Measurements from ENCODE around the gene DPYSL5.

The DPYSL5 gene

DNA sequence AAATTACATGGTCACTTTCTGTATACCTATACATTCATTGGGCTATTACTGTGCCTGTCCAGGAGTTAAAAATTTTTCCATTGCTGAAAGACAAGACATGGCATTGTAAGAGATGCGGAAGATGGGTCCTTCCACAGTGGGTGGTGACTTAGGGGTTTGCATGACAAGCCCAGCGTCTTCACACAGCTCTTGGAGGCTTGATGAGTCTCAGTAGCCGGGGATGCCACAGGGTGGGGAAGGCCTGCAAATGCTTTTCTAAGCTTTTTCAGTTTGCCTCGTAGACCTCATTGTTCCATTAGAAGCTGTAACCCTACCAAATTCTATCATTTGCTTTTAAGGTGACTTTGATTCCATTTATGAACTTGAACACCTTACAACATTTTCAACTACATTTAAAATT is 104.4 kb downstream of the DPYSL5 start:
- Mint-ChIP-seq H3K27ac (no peak overlapping the region), H3K27me3 (peaks cover 42 to 52% of the 10 kb centered on the region in 2 donors), H3K4me3 (no peak overlapping the region), H3K36me3 (no peaks in the 10 kb centered on the region), H3K4me1 (no peaks in the 10 kb centered on the region), H3K9me3 (no peaks in the 10 kb centered on the region)
- ATAC-seq (replicated peaks): no peak
- no peak for DNase-seq

DNA sequence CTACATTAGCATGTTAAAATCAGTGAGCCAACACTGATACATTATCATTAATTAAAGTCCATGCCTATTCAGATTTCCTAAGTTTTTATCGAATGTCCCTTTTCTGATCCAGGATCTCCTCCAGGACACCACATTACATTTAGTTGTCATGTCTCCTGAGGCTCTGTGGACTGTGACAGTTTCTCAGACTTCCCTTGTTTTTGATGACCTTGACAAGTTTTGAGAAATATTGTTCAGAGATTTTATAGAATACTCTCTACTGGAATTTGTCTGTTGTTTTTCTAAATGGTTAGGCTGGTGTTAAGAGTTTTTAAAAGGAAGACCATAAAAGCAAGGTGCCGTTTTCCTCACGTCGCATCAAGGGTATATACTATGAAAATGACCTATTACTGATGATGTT is 106.2 kb downstream of the DPYSL5 start:
- H3K27ac Mint-ChIP-seq: no peak overlapping the region
- H3K36me3 Mint-ChIP-seq: no peaks in the 10 kb centered on the region
- H3K9me3 Mint-ChIP-seq: no peaks in the 10 kb centered on the region
- peaks cover 40 to 44% of the 10 kb centered on the region in 2 donors for H3K27me3 Mint-ChIP-seq
- no peaks in the 10 kb centered on the region for H3K4me1 Mint-ChIP-seq
- ATAC-seq (replicated peaks) (no peak), DNase-seq (no peak)
- no peak overlapping the region for H3K4me3 Mint-ChIP-seq

DNA sequence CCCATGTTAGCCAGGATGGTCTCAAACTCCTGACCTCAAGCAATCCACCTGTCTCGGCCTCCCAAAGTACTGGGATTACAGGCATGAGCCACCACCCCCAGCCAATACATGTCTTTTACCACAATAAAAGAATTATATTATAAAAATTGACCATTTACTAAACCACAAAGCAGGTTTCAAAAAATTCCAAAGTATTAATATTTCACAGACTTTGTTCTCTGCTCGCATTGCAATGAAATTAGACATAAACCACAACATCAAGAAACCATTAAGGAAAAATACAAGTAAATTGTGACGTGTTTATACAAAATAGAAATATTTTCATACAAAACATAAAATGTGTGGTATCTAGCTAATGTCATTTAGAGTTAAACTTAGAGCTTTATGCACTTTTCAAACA is 109.1 kb downstream of the DPYSL5 start:
- no peak overlapping the region for H3K27ac Mint-ChIP-seq
- peaks cover 34 to 50% of the 10 kb centered on the region in 2 donors for H3K27me3 Mint-ChIP-seq
- H3K36me3 Mint-ChIP-seq: no peaks in the 10 kb centered on the region
- no peak overlapping the region for H3K4me3 Mint-ChIP-seq
- H3K9me3 Mint-ChIP-seq: no peaks in the 10 kb centered on the region
- no peaks in the 10 kb centered on the region for H3K4me1 Mint-ChIP-seq
- ATAC-seq (replicated peaks) (no peak), DNase-seq (no peak)

DNA sequence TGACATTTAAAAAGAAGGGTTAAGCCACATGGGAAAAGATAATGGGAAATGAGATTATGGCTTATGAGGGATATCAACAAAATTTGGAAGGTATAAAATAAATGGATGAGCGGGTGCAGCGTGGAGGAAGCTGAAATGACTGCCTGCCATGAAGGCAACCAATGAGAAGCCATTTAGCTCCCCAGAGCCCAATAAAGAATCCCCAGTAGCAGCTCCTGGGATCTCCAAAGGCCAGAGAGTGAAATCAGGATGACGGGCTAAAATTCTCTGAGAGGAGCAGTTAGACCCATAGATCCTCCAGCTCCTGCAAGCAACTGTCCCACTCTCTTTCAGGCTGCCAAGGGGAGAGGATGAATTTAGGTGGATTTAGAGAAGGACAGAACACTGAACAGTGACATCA is 109.6 kb downstream of the DPYSL5 start:
- H3K27me3 Mint-ChIP-seq: peaks cover 34 to 50% of the 10 kb centered on the region in 2 donors
- no peaks in the 10 kb centered on the region for H3K9me3 Mint-ChIP-seq
- no peak for DNase-seq
- H3K27ac Mint-ChIP-seq: no peak overlapping the region
- no peaks in the 10 kb centered on the region for H3K4me1 Mint-ChIP-seq
- no peak for ATAC-seq (replicated peaks)
- H3K4me3 Mint-ChIP-seq: no peak overlapping the region
- no peaks in the 10 kb centered on the region for H3K36me3 Mint-ChIP-seq

DNA sequence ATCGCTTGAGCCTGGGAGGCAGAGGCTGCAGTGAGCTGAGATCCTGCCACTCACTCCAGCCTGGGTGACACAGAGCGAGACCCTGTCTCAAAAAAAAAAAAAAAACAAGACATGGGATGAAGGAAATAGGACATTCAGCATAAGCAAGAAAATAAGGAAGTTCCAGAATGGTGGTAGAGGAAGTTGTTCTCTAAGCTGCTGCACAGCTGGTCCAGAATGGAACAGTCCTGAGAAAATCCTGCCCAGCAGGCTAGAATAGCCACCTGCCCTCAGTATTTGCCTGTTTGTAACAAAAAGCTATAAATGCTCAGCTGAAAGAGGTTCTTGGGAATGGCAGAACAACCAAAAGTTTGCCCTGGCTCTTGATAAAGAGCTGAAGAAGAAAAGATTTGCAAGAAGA is 111.4 kb downstream of the DPYSL5 start:
- H3K27me3 Mint-ChIP-seq: peaks cover 30 to 42% of the 10 kb centered on the region in 2 donors
- H3K36me3 Mint-ChIP-seq: no peaks in the 10 kb centered on the region
- no peaks in the 10 kb centered on the region for H3K9me3 Mint-ChIP-seq
- no peaks in the 10 kb centered on the region for H3K4me1 Mint-ChIP-seq
- no peak for ATAC-seq (replicated peaks)
- H3K4me3 Mint-ChIP-seq: no peak overlapping the region
- H3K27ac Mint-ChIP-seq: no peak overlapping the region
- no peak for DNase-seq

DNA sequence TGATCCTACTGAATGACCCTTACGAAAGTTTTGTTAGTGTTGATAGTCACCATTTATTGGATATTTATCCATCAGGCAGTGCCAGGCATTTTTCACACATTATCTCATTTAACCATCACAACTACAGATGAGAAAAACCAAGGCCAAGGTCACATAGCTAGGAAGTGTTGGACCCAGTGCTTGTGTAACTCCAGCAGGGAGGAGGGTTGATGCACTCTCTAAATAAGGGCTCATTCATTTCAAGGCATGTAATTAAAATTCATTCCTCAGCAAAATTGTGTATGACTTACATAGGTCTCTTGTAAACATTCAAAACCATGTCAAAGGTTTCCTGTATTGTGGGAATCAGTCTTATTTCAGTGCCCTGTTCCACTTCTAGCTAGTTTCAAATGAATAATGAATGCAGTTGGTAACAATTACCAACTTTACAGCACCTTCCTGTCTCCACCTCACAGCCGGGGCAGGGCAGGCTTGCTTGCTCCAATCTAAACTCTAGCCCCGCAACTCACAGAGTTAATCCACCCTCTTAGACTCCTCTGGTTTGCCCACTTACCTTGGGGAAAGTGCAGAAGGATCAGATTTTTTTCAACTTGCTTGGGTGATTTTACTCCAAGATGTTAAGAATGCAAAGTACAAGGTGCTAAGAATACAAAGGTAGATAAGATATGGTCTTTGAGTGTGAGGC is 116.7 kb downstream of the DPYSL5 start:
- Mint-ChIP-seq H3K4me1 (peaks cover 5% of the 10 kb centered on the region in 2 donors), H3K27ac (no peak overlapping the region), H3K27me3 (peaks cover 41 to 43% of the 10 kb centered on the region in 2 donors), H3K36me3 (no peaks in the 10 kb centered on the region), H3K4me3 (no peak overlapping the region), H3K9me3 (no peaks in the 10 kb centered on the region)
- no peak for ATAC-seq (replicated peaks)
- no peak for DNase-seq

DNA sequence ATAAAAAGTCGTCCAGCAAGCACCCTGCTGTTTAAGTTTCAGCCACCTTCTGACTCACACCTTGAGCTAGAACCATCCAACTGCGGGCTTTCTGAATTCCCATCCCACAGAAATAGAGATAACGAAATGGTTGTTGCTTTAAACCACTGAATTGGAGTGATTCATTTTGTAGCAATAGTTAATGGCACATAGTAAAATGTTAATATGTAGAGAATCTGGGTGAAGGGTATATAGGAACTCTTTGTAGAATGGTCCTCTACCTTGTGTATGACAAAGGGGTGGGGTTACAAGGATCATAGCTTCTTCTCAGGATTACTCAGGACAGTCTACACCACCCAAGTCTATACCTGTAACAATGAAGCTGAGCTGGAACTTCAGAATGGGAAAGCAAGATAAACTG is 120.1 kb downstream of the DPYSL5 start:
- Mint-ChIP-seq H3K4me3 (no peak overlapping the region), H3K27me3 (peaks cover 32 to 47% of the 10 kb centered on the region in 2 donors), H3K36me3 (no peaks in the 10 kb centered on the region), H3K9me3 (no peaks in the 10 kb centered on the region), H3K27ac (no peak overlapping the region), H3K4me1 (peaks cover 10 to 14% of the 10 kb centered on the region in 2 donors)
- ATAC-seq (replicated peaks) (no peak), DNase-seq (no peak)

DNA sequence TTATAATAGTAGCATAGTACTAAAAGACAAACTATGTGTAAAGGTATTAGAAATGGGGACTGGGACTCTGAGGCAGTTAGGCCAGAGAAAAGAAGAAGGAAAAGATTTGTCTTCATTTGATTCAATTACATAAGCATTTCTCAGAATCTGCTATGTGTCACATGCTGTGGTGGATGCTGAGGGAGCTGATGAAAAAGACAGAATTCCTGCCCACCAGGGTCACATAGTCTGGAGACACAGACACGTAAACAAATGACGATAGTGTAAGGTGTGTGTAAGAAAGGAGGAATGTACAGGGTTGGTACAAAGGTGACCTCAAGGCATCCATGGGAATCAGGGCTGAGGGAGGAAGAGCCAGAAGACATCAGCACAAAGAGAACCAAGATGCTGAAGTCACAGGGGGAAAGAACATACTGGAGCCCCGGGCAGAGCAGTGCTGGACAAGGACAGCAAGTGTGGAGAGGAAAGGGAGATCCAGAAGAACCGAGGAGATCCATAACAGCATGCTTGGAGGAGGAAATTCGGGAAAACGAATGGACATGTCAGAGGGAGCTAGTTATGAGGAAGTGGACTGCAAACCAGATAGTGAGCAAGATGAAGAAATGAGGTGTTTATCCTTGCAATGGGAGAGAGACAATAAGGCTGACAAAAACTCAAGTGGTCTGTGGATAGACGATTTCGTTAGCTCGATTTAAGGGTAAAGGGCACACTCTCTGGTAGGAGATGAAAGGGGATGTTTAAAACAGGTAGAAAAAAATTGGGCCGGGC is 121.3 kb downstream of the DPYSL5 start:
- Mint-ChIP-seq H3K27me3 (peaks cover 32 to 50% of the 10 kb centered on the region in 2 donors), H3K9me3 (no peaks in the 10 kb centered on the region), H3K27ac (peak overlapping the region; percentile 31), H3K4me1 (peaks cover 10 to 14% of the 10 kb centered on the region in 2 donors), H3K36me3 (no peaks in the 10 kb centered on the region), H3K4me3 (peak overlapping the region; percentile 27 to 39)
- ATAC-seq (replicated peaks) (no peak), DNase-seq (no peak)

DNA sequence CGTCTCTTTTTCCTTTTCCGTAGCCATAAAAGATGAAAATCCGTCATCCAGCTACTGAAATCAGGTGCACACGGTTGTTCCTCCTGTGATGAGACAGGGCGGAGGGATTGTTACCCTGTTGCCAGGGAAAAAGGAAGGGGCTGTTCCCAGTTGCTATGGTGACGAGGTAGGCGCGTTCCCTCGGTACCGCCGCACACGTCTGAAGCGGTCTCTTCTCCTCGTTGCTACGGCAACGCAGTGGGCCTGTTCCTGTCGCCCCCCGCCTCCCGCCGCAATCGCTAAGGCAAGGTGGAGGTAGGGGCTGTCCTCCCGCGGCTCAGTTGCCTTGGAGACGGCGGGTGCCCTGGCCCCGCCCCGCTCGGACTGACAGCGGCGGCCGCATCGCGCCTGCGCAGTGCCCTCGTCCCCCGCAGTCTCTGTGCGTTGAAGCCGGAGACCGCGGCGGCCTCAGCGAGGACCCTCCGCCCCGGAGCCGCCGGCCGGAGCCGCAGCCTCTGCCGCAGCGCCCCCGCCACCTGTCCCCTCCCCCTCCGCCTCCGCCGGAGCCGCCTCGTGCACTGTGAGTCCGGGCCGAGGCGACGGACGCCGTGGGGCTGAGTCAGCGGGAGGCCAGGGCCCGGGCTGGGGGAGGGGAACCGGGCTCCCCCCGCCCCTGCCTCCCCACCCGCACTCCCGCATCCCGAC is 122.5 kb downstream of the DPYSL5 start, which contains the start of gene MAPRE3:
TSS of gene MAPRE3 (plus strand) at position 394 of the 684 bp plus-strand sequence. CDS start 51,582 bp downstream, outside the sequence.
- H3K27ac Mint-ChIP-seq: peak within 1 kb of the TSS; percentile 88
- peaks cover 10 to 14% of the 10 kb centered on the region in 2 donors for H3K4me1 Mint-ChIP-seq
- no peaks in the 10 kb centered on the region for H3K9me3 Mint-ChIP-seq
- DNase-seq: peak; percentile 75
- H3K27me3 Mint-ChIP-seq: peaks cover 25 to 47% of the 10 kb centered on the region in 2 donors
- peak within 1 kb of the TSS; percentile 88 to 92 for H3K4me3 Mint-ChIP-seq
- ATAC-seq (replicated peaks): peak; percentile 96
- no peaks in the 10 kb centered on the region for H3K36me3 Mint-ChIP-seq

DNA sequence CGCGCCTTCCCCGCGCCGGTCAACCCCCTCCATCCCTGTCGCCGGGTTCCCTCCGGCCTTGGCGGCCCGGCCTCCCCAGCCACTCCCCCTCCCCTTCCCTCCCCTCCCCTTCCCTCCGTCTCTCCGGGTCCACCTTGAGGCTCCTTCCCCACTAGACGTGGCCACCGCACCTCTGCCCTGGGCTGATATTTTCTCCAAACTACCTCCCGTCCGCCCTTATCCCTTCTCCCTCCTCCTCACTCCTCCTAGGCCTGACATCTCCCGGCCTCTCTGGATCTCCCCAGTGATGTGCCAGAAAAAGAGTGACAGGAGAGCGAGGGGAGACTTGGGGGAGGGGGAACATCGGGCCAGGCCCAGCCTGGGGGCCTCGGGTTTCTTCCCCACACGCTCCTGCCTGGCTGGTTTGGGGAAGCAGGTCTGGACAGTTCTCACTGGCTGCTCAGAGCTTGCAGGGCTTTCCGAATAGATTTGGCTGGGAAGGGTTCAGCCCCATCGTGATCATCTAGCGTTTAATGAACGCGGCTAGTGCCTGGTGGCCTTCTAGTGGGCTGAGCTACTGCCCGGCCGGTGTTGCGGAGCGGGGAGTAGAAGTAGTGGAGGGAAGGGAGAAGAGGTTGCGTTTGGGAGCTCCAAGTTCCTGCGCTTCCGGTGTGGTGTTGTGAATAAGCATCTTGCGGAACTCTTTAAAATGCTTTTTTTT is 123.1 kb downstream of the DPYSL5 start:
- Mint-ChIP-seq H3K27me3 (peaks cover 22 to 47% of the 10 kb centered on the region in 2 donors), H3K9me3 (no peaks in the 10 kb centered on the region), H3K4me3 (peak overlapping the region; percentile 88 to 92), H3K27ac (peak overlapping the region; percentile 88), H3K4me1 (peaks cover 10 to 14% of the 10 kb centered on the region in 2 donors), H3K36me3 (no peaks in the 10 kb centered on the region)
- peak; percentile 33 to 41 for ATAC-seq (replicated peaks)
- no peak for DNase-seq

DNA sequence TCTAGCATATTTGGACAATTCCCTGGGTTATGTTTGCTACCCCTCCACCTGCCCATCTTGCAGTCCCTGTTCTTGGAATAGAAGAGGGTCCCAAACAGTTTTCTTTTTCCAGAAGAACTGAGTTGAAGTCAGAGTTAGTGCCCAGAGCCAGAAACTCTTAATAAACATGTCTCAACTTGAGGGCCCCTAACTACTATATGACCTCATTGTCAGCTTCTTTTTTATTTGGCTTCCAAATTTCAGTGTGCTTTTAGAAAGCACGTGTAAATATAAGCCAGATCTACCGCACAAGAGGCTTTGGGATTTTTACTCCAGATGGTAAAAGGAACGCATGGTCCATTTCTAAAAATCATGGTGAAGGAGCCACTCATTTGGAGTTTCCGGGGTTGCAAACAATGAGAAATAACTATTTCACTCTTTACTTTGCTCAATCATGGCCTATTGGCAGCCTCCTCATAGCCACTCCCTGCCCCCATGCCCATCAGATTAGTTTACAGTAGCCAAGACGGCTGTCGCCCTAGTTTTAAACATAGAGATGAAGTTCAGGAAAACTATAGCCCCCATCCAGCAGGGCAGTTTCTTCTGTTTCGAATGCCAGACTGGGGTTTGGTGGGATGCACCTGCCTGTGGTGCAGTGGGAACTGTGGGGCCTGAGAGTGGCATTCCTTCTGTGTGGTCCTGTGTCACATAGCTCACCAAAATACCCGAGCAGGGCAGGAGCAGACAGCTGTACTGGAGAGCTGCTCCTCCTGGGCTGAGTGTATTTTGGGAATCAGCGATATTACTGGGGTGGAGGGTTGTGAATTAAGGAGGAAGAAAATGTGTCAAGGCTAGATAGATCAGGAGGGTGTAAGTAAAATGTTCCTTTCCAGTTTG is 124.2 kb downstream of the DPYSL5 start:
- H3K4me3 Mint-ChIP-seq: peak overlapping the region in 1 of 2 donors; percentile 88

DNA sequence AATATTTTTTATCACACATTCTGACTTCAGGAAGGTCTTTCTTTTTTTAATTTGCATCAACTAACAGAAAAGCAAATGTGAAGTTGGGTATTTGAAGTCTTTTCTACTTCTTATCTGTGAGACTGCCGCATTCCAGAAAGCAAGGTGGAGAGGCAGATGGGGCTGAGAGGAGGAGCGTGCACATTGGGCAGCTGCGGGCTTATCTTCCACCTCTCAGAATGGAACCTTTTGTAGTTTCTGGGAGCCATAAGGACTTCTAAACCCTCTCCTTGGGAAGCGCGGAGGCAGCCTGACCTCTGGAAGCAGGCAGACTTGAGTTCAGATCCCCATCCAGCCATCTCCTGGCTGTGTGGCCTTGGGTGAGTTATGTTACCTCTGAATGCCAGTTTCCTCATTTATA is 126.4 kb downstream of the DPYSL5 start:
- H3K27me3 Mint-ChIP-seq: peaks cover 20 to 37% of the 10 kb centered on the region in 2 donors
- peaks cover 8 to 11% of the 10 kb centered on the region in 2 donors for H3K4me1 Mint-ChIP-seq
- ATAC-seq (replicated peaks) (no peak), DNase-seq (no peak)
- H3K4me3 Mint-ChIP-seq: no peak overlapping the region
- H3K36me3 Mint-ChIP-seq: no peaks in the 10 kb centered on the region
- H3K9me3 Mint-ChIP-seq: no peaks in the 10 kb centered on the region
- H3K27ac Mint-ChIP-seq: no peak overlapping the region

More for the DNA sequence above, 124.2 kb downstream of the DPYSL5 start:
- Mint-ChIP-seq H3K27me3 (peaks cover 17 to 38% of the 10 kb centered on the region in 2 donors), H3K4me1 (peaks cover 10 to 14% of the 10 kb centered on the region in 2 donors), H3K36me3 (no peaks in the 10 kb centered on the region), H3K9me3 (no peaks in the 10 kb centered on the region), H3K27ac (no peak overlapping the region)
- DNase-seq (no peak), ATAC-seq (replicated peaks) (no peak)

DNA sequence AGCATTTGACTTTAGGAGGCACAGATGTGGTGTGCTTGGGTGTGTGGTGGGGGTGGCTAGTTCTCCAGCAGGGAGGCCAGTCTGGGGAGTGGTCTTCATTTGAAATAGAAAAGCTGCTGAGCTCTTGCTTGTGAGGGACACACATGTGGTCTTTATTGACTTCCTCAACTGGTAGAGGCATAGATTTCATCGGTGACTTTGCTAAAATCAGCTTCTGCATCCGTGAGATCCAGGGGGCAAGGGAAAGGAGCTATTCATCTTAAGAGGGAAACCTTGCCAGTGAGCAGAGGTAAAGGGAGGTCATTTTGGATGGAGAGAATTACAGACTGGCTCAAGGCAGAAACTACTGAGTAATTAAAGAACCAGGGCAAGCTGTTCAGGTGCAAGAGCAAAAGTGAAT is 127.2 kb downstream of the DPYSL5 start:
- DNase-seq: no peak
- Mint-ChIP-seq H3K4me1 (peaks cover 5 to 8% of the 10 kb centered on the region in 2 donors), H3K27ac (no peak overlapping the region), H3K36me3 (no peaks in the 10 kb centered on the region), H3K9me3 (no peaks in the 10 kb centered on the region), H3K27me3 (peaks cover 17 to 34% of the 10 kb centered on the region in 2 donors), H3K4me3 (no peak overlapping the region)
- ATAC-seq (replicated peaks): no peak
